ENCODE measurements around the gene PDE8B.

DNA sequence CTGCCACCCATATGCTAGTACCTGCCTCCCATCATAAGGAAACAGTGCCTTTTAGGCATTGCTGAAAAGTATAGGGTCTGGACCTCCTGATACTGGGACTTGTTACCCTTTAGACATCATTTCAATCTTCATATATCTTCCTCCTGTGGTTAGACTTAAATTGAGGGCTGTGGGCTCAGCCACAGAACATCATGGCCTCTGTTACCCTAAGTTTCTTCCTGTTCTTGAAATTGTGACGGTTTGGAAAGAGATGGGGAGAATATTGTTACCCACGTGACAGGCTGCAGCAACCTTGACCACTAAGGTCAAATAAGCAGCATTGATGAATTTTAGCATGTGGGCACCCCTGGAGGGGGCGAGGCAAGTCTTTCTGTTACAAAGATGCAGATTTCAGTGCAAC lies 87.7 kb downstream of the PDE8B start:
- TF ChIP-seq, protein P1, sequence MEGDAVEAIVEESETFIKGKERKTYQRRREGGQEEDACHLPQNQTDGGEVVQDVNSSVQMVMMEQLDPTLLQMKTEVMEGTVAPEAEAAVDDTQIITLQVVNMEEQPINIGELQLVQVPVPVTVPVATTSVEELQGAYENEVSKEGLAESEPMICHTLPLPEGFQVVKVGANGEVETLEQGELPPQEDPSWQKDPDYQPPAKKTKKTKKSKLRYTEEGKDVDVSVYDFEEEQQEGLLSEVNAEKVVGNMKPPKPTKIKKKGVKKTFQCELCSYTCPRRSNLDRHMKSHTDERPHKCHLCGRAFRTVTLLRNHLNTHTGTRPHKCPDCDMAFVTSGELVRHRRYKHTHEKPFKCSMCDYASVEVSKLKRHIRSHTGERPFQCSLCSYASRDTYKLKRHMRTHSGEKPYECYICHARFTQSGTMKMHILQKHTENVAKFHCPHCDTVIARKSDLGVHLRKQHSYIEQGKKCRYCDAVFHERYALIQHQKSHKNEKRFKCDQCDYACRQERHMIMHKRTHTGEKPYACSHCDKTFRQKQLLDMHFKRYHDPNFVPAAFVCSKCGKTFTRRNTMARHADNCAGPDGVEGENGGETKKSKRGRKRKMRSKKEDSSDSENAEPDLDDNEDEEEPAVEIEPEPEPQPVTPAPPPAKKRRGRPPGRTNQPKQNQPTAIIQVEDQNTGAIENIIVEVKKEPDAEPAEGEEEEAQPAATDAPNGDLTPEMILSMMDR (optimal IDR thresholded peaks at IDR 0.05 in 1 of 3, IDR thresholded peaks at IDR 0.05 in 1 of 3, conservative IDR thresholded peaks at IDR 0.05 in 1 of 3; ENCODE audit: extremely low read depth in 1 of 3, insufficient read depth in 2 of 3, low read length in 3 of 3) = no peak
- no peak for TF ChIP-seq EZH2 (IDR thresholded peaks at IDR 0.05; ENCODE audit: low read length)

Data from keratinocyte (primary cell).